ENCODE results near the gene P2RY2.

The P2RY2 gene

DNA sequence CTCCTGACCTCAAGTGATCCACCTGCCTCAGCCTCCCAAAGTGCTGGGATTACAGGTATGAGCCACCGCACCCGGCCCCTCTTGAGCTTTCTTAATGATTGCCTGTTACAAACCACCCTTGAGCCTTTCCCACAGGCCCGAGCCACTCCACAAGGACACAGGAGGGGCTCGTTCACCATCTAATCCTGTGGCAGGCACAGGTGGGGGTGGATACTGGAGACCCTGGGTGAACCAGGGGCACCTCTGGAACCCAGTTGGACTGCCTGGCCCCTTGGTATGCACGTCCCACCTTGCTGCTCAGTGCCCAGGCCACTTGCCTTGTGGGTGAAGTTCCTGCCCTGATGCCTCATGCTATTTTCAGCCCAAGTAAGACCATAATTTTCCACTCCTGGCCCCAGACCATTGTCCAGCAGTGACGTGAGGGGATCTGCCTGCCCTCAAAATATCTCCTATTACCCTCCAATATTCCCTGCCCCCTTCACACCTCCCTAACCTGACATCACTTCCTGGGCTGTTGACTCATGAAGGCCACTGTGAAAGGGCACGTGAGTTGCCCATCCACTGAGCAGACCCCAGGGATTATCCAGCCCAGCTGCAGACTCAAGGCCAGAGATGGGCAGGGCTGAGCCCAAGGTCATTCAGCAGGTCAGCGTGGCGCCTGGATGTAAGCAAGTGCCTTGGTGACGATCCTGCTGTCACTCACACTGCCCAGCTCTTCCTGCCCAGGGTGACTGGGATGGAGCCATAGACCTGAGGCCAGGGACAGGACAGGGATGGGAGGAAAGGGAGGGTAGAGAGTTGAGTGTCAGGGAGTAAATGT lies 19.6 kb downstream of the P2RY2 start:
- no peak for DNase-seq (ENCODE audit: extremely low spot score, insufficient read length, low read depth)
- FAIRE-seq: no peak

DNA sequence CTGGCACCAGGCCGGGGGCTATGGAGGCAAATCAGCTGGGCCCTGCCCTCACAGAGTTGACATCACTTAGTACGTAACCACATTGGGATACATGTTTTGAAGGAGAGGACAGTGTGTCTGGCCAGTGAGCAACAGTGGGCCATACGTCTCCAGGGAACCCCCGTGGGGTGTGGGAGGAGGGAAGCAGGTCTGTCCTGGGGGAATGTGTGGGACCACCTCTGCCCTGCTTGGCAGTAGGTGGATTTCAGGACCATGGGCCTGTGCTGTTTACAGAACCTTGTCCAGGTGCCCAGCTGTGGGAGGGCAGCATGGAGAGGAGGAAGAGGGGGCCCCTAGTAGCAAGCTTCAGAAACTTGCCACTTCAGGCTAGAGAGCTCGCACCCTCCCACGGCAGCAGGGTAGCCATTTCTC lies 21.0 kb downstream of the P2RY2 start:
- FAIRE-seq (no peak), DNase-seq (ENCODE audit: extremely low spot score, insufficient read length, low read depth) (no peak)

DNA sequence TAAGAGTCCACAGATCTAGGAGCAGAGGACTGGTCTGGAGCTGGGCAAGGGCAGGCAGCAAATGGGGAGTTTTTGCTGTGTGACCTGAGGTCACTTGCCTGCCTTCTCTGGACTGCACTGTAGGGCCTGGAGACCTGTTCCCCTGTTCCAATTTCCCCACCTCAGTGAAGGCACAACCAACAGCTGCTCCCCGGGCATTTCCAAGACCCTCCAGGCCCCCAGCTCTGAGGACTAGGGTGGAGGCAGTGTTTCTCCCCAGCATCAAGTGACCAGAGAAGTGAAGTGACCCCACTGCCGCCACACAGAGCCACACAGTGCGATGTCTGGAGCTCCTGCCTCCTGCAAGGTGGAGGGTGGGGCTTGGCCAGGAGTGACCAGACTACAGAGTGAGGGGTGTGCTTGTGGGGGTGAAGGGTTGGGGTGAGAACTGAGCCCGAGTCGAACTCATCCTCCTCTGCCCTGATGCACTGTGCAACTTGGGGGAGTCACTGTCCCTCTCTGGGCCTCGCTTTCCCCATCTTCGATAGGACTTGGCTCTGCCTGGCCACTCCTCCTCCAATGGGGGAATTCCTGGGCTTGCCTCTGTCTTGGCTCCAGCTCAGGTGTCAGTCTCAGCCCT lies 21.6 kb downstream of the P2RY2 start:
- no peak for FAIRE-seq

DNA sequence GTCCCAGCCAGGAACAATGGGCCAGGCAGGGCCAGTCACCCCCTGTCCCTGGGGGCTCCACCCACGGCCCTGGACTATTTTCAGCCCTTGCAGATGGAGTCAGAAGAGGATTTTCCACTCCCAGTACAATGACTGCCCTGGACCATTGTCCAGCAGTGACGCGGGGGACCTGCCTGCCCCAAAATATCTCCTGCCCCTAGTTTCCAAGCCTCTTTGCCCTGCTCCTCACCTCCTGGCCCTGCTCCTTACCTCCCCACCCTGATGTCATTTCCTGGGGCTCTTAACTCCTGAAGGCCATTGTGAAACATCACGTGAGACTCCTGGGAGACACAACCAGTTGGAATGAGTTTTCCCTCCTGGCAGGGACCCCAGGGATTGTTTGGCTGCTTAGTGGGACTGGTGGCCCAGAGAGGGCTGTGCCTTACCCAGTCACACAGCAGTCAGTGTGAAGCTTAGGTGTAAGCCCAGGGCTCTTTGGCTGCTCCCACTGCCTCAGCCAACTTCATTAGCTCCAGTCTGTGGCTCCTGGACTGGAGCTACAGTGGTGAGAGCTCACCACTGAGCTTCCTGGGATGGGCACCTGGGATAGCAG lies 22.2 kb downstream of the P2RY2 start:
- no peak for DNase-seq (ENCODE audit: extremely low spot score, insufficient read length, low read depth)
- FAIRE-seq: no peak

More for the DNA sequence above, 21.6 kb downstream of the P2RY2 start:
- DNase-seq (ENCODE audit: extremely low spot score, insufficient read length, low read depth): no peak

DNA sequence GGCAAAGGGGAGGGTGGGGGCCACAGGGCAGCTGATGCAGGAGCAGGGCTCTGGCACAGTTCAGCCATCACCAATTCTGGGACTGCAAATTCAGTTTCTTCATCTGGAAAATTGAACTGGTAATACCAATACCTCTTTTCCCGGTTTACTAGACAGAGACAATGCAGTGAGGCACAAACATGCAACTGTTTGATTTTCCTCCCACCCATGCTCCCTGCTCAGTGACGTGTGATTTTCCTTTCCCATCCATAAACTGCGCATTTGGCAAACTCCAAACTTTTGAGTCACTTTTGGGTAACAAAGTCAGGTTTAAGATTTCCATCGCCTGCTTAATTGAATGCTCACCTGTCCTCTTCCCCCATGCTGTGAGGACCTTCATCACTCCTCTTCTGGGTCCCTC lies 23.2 kb downstream of the P2RY2 start:
- no peak for DNase-seq (ENCODE audit: extremely low spot score, insufficient read length, low read depth)
- no peak for FAIRE-seq

DNA sequence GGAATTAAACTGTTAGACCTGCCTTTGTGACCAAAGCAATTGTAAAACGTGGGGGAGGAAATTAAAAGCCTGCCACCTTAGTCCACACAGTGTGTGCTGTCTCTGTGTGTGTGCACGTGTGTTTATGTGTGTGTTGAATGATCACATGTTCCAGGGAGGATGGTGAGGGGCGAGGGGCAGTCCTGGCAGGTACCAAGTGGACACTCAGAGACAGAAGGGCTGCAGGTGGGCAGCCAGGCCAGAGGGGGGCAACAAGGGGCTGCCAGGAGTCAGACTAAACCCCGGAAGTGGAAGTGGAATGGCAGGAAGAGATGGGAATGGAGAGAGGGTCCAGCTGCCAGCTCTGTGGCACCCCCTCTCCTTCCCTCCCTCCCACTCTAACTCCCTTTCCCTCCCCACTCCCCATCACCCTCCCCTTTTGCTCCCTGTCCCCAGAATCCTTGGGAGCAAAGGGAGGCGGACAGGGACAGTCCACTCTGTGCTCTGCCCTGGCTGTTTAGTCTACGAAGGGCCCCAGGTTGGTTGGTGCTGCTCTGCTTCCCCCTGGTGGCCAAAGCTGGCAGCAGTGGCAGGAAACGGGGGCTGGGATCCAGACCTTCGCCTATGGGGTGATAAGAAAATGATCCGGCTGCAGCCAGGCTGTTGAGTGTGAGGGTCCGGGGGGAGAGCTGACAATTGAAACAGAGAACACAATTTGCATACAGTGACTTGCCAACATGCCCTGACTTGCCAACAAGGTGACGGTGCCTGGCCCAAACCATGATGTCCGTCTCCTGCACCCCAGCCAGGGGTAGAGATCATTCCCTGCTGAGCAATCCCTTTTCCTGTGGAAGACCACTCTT lies 24.4 kb downstream of the P2RY2 start:
- DNase-seq (ENCODE audit: extremely low spot score, insufficient read length, low read depth): peak; percentile 72
- FAIRE-seq: peak; percentile 69

DNA sequence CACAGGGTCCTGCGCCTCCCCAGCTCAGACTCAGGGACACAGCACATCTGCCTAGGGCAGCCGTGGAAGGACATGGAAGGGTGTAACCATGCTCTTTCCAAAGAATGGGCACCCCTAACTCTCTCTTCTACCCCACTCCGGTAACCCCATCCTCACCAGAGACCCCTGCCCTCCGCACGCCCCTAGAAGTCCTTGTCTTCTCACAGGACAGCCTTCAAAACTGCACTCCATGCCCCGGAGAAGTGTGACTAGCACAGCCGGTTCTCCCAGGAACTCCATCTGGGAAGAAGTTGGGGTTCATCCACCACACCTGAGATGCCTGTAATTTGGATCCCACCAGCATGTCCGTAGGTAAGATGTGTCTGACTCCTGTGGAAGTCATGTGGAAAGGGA lies 25.0 kb downstream of the P2RY2 start:
- no peak for DNase-seq (ENCODE audit: extremely low spot score, insufficient read length, low read depth)
- no peak for FAIRE-seq

DNA sequence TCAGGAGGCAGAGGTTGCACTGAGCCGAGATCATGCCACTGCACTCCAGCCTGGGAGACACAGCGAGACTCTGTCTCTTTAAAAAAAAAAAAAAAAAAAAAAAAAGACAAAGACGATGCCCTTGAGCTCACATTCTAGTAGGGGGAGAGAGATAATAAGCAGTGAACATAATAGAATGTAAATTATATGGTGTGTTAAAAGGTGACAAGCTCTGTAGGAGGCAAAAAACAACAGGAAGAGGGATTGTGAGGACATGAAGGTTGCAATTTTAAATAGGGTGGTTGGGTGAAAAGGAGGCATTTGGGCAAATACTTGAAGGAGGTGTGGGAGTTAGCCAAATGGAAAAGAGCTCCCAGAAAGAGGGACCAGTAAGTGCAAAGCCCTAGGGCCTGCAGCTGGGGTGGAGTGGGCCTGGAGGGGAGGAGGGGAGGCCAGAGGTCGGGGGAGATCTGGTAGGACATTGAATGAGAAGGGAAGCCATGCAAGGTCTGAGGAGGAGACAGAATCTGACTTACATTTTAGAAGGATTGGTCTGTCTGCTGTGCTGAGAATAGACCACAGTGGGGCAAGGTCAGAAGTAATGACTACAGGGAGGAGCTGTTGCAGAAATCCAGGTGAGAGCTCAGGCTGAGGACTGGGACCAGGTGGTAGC lies 26.6 kb downstream of the P2RY2 start:
- DNase-seq (ENCODE audit: extremely low spot score, insufficient read length, low read depth) (no peak), FAIRE-seq (no peak)

DNA sequence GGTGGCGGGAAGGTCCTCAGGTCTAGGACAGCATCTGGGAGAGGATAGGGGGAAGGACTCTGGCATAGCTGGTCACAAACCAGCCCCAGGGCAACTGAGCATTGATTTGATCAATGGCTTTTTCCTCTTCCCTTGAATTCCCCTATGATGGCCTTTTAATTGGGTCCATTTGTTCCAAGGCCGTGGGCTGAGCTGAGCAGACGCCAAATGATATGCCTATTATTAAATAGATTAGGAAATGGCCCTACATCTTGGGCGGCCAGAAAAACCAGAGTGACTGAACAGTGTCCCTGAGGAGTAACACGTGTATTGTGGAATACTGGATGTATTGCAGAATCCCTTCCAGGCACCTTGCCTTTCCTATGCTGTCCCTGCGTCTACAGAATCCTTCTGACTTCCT lies 27.4 kb downstream of the P2RY2 start:
- DNase-seq (ENCODE audit: extremely low spot score, insufficient read length, low read depth): no peak
- FAIRE-seq: no peak

DNA sequence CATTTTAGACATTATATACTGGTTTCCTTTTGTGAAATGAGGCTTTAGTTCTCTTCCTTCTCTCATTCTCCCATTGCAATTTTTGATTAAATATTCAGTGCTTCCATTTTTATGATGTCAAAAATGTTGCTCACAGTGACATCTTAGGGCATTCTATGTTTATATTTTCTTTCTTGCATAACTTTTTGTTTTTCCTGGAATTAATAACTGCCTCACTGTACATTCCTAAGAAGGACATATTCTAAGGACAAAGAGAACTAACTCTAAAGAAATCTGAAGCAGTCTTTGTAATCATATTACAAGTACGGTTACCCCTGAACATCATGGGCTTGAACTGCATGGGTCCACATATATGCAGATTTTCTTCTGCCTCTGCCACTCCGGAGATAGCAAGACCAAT lies 28.2 kb downstream of the P2RY2 start:
- FAIRE-seq: no peak

DNA sequence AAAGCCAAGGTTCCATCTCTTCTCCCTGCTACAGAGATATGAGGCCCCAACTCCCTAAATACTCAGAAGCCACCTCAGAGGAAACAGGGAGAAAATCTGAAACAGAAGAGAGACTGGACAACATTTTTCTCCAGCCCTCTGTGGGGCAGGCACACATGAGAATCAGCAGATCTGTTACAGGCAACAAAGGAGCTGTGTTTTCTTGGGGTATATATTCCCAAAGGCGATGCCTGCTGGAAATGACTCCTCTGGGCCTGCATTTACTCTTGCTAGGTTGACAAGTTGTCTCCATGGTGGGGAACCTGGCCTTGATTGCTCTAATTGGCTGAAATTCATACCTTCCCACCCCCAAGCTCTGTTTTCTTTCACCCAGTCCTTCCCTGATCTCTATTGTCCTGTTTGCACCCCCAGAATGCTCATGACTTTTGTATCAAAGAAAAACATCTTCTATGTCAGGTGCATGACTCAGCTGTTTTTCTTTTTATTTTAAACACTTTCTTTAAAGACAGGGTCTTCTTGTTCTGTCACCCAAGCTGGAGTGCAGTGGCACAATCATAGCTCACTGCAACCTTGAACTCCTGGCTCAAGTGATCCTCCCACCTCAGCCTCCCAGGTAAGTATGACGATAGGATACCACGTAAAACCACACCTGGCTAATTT lies 30.6 kb downstream of the P2RY2 start:
- FAIRE-seq (no peak), DNase-seq (ENCODE audit: extremely low spot score, insufficient read length, low read depth) (no peak)

More for the DNA sequence above, 28.2 kb downstream of the P2RY2 start:
- no peak for DNase-seq (ENCODE audit: extremely low spot score, insufficient read length, low read depth)

DNA sequence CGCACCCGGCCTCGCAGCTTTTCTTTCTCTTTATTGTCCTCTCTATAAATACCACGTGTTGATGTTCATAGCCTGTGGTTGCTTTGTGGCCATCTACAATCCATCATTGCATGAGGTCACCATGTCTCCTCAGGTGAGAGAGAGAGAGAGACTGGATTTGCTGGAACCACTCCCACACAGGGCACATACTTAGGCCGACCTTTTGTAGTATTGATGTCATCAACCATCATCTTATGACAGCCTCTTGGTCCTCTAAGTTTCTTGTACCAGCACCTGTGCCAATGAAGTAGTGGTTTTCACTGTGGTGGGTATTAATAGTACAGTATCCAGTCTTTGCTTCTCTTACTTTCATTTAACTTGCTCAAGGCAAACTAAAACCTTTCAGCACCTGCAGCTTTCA lies 31.2 kb downstream of the P2RY2 start:
- no peak for FAIRE-seq
- no peak for DNase-seq (ENCODE audit: extremely low spot score, insufficient read length, low read depth)

DNA sequence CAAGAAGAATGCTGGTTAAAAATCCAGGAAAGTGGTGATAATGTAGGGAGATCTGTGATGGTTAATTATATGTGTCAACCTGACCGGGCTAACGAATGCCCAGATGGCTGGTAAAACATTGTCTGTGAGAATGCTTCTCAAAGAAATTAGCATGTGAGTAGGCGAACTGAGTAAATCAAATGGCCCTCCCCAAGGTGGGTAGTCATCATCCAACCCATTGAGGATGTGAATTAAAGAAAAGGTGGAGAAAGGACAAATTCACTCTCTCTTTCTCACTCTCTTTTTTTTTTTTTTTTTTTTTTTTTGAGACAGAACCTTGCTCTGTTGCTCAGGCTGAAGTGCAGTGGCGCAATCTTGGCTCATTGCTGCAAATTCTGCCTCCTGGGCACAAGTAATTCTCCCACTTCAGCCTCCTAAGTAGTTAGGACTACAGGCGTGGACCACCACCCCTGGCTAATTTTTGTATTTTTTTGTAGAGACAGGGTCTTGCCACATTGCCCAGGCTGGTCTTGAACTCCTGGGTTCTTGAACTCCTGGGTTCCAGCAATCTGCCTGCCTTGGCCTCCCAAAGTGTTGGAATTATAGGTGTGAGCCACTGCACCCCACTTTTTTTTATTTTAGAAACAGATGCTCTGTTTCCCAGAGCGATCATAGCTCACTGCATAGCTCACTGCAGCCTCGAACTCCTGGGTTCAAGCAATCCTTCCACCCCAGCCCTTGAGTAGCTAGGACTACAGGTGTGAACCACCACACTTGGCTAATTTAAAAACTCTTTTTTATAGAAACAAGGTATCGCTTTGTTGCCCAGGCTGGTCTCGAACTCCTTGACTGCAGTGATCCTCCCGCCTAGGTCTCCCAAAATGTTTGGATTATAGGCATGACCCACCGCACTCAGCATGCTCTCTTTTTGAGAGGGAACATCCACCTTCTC lies 32.0 kb downstream of the P2RY2 start:
- DNase-seq (ENCODE audit: extremely low spot score, insufficient read length, low read depth) (no peak), FAIRE-seq (no peak)

DNA sequence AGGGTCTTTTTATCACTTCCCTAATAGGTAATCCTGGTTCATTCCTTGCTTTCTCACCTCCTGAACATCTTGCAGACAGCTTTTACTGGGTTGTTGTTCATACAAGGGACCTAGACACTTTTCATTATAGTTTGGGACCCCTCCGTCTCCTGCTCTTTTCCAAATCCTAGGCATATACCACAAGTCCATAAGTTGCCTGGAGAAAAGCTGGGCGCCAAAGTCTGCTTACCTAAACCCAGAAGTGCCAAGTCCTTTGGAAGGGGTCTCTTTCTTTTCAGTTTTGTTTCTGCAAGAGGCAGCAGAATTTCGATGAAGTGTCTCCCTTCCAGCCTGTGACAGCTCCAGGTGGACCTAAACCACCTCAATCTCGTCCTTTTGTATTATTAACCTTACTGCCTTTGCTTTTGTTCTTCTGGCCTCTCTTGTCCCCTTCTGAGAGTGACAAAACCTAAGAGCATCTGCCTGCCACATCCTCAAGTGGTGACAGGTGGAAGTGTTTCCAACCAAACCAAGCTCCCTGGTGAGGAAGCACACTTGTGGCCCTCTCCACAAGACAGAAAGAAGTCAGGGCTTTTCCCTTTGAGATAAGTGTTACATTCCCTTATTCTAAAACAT lies 34.6 kb downstream of the P2RY2 start:
- FAIRE-seq (no peak), DNase-seq (ENCODE audit: extremely low spot score, insufficient read length, low read depth) (no peak)

DNA sequence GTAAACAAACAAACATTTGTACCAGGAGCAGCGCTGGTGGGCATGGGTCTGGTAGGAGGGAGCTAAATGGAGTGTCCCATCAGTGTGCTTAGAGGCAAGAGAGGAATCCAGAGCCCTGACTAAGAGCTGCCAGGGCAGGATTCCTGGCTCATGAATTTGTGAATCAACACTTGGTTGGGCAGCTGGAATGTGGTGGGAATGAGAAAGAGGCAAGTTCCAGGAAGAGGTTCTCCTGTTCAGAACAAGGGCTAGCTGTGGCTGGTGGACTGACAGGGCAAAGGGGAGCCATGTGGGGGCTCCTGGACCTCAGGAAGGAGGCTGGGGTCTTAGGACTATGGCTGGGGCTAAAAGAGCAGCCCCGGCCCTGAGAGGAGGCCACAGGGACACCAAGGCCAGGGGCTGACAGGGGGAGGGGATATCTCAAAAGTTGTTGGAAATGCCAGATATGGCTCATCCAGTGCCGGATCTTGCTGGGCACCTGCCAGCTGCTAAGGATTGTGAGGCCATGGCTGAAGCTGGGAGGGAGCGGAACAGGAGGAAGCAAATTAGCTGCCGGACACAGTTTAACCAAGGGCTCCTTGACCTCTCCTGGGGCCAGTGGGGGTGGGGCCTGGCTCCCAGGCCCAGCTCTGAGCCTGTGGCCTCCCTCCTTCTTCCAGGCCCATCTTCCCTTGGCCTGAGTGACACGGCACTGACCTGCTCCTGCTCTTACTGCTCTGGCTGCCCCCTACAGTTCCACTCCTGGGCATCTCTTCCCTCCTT lies 39.4 kb downstream of the P2RY2 start:
- no peak for DNase-seq (ENCODE audit: extremely low spot score, insufficient read length, low read depth)

DNA sequence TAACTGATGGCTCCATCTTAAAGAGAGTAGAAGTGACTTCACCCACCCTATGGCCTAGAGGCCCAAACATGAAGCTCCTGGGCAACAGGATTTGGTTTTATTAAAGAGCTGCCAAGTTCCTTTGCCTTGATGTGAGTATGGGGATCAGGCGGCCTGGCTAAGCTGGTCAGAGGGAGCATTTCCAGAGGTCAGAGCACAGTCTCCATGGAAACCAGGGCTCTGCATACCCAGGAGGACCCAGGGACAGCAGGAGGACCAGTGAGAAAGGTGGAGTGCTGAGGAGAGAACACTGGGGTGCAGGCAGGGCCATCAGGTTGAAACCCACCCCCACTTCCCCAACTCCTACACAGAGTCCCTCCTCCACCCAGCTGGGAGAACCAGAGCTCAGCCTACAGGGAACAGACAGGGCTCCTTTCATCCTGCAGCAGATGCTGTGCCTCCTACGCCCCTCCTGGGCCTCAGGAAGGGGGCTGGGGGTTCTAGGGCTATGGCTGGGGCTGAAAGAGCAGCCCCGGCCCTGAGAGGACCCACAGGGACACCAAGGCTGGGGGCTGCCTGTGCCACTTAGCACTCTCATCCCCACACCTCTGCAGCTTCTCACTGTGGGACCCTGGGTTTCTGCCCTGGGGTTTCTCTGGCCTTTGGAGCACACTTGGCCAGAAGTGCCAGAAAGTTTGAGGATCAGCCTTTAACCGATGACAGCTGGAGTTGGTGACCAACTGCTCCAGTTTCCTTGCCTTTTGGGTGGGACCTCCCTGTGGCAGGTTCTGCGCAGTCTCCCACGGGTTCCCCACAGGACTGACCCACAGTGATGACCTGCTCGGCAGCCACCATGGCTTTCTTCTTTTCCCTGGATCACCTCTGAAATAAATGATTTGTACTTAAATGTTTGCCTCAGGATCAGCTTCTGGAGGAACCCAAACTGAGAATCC lies 40.3 kb downstream of the P2RY2 start:
- DNase-seq (ENCODE audit: extremely low spot score, insufficient read length, low read depth): no peak

More for the DNA sequence above, 39.4 kb downstream of the P2RY2 start:
- FAIRE-seq: no peak

More for the DNA sequence above, 40.3 kb downstream of the P2RY2 start:
- FAIRE-seq: no peak

Data from GM18507 (cell line).